ENCODE measurements around the gene DEAF1. TPM values are rescaled to one million over a fixed set of nuclear protein-coding genes. Genes with fewer than 3 reads are reported as not detected.

The DEAF1 gene
- total and polyA plus RNA-seq, 3 experiments from 2014 or later: 36.3 to 54.6 (median 52.1) TPM

GRCh38 chr11:662689-663274 lies 32.2 kb downstream of the DEAF1 start:
- Mint-ChIP-seq H3K27me3 (no peaks in the 10 kb centered on the region), H3K36me3 (peaks cover 0 to 54% (median 5%) of the 10 kb centered on the region in 3 donors), H3K27ac (no peak overlapping the region), H3K9me3 (no peaks in the 10 kb centered on the region), H3K4me3 (no peak overlapping the region), H3K4me1 (peaks cover 0 to 2% (median 0%) of the 10 kb centered on the region in 3 donors)
- no peaks in the 10 kb centered on the region for H3K4me1 ChIP-seq (ENCODE audit: insufficient read depth, low read length)
- H3K9me3 ChIP-seq (ENCODE audit: low read length): no peaks in the 10 kb centered on the region
- DNase-seq: peak in 3 of 5 donors; percentile 9 to 45 (median 12)
- H3K27ac ChIP-seq (ENCODE audit: low read depth, low read length): no peak overlapping the region
- no peaks in the 10 kb centered on the region for H3K27me3 ChIP-seq (ENCODE audit: insufficient read depth, low read length, poor library complexity, severe bottlenecking)
- CTCF ChIA-PET: interaction anchor here (0.7 to 1.2 kb wide), 5 partner anchors 59 to 108 kb away, joined by 3 to 5 read pairs (median 3); no protein-coding TSS in a partner anchor
- POLR2A ChIA-PET: no interaction called here
- H3K36me3 ChIP-seq (ENCODE audit: insufficient read depth, low read length): peaks cover 6% of the 10 kb centered on the region
- no peak overlapping the region for H3K4me3 ChIP-seq (ENCODE audit: low read length)

GRCh38 chr11:660681-661444 lies 34.2 kb downstream of the DEAF1 start:
- Histone ChIP-seq H3K4me1 (ENCODE audit: insufficient read depth, low read length) (no peaks in the 10 kb centered on the region), H3K4me3 (ENCODE audit: low read length) (no peak overlapping the region), H3K36me3 (ENCODE audit: insufficient read depth, low read length) (peaks cover 9% of the 10 kb centered on the region), H3K9me3 (ENCODE audit: low read length) (no peaks in the 10 kb centered on the region), H3K27ac (ENCODE audit: low read depth, low read length) (no peak overlapping the region), H3K27me3 (ENCODE audit: insufficient read depth, low read length, poor library complexity, severe bottlenecking) (no peaks in the 10 kb centered on the region)
- no peak overlapping the region for H3K4me3 Mint-ChIP-seq
- peaks cover 0 to 50% (median 3%) of the 10 kb centered on the region in 3 donors for H3K36me3 Mint-ChIP-seq
- DNase-seq: no peak
- ChIA-PET POLR2A (no interaction called here), CTCF (no interaction called here)
- H3K4me1 Mint-ChIP-seq: peaks cover 0 to 2% (median 0%) of the 10 kb centered on the region in 3 donors
- no peaks in the 10 kb centered on the region for H3K9me3 Mint-ChIP-seq
- no peaks in the 10 kb centered on the region for H3K27me3 Mint-ChIP-seq
- H3K27ac Mint-ChIP-seq: no peak overlapping the region

GRCh38 chr11:660281-660680 lies 34.7 kb downstream of the DEAF1 start:
- CTCF ChIA-PET: no interaction called here

GRCh38 chr11:659532-660085 lies 35.4 kb downstream of the DEAF1 start:
- Histone ChIP-seq H3K9me3 (ENCODE audit: low read length) (no peaks in the 10 kb centered on the region), H3K36me3 (ENCODE audit: insufficient read depth, low read length) (peaks cover 9% of the 10 kb centered on the region), H3K27ac (ENCODE audit: low read depth, low read length) (no peak overlapping the region), H3K4me3 (ENCODE audit: low read length) (no peak overlapping the region), H3K27me3 (ENCODE audit: insufficient read depth, low read length, poor library complexity, severe bottlenecking) (no peaks in the 10 kb centered on the region), H3K4me1 (ENCODE audit: insufficient read depth, low read length) (no peaks in the 10 kb centered on the region)
- DNase-seq: no peak
- peaks cover 0 to 49% (median 2%) of the 10 kb centered on the region in 3 donors for H3K36me3 Mint-ChIP-seq
- ChIA-PET POLR2A (no interaction called here), CTCF (no interaction called here)
- H3K9me3 Mint-ChIP-seq: no peaks in the 10 kb centered on the region
- no peaks in the 10 kb centered on the region for H3K27me3 Mint-ChIP-seq
- H3K4me1 Mint-ChIP-seq: peaks cover 0 to 2% (median 0%) of the 10 kb centered on the region in 3 donors
- no peak overlapping the region for H3K4me3 Mint-ChIP-seq
- peak overlapping the region in 1 of 8 donors; percentile 43 for H3K27ac Mint-ChIP-seq

More at GRCh38 chr11:660281-660680, 34.7 kb downstream of the DEAF1 start:
- peaks cover 9% of the 10 kb centered on the region for H3K36me3 ChIP-seq (ENCODE audit: insufficient read depth, low read length)
- no peaks in the 10 kb centered on the region for H3K9me3 ChIP-seq (ENCODE audit: low read length)
- no peaks in the 10 kb centered on the region for H3K4me1 ChIP-seq (ENCODE audit: insufficient read depth, low read length)
- Mint-ChIP-seq H3K27ac (no peak overlapping the region), H3K27me3 (no peaks in the 10 kb centered on the region), H3K36me3 (peaks cover 0 to 47% (median 2%) of the 10 kb centered on the region in 3 donors), H3K9me3 (no peaks in the 10 kb centered on the region), H3K4me1 (peaks cover 0 to 2% (median 0%) of the 10 kb centered on the region in 3 donors), H3K4me3 (no peak overlapping the region)
- H3K27ac ChIP-seq (ENCODE audit: low read depth, low read length): no peak overlapping the region
- DNase-seq: no peak
- no peak overlapping the region for H3K4me3 ChIP-seq (ENCODE audit: low read length)
- no peaks in the 10 kb centered on the region for H3K27me3 ChIP-seq (ENCODE audit: insufficient read depth, low read length, poor library complexity, severe bottlenecking)
- POLR2A ChIA-PET: no interaction called here

GRCh38 chr11:657691-658126 lies 37.3 kb downstream of the DEAF1 start:
- Mint-ChIP-seq H3K4me3 (no peak overlapping the region), H3K4me1 (no peaks in the 10 kb centered on the region), H3K27ac (no peak overlapping the region), H3K27me3 (no peaks in the 10 kb centered on the region), H3K36me3 (peaks cover 0 to 47% (median 2%) of the 10 kb centered on the region in 3 donors), H3K9me3 (no peaks in the 10 kb centered on the region)
- H3K4me3 ChIP-seq (ENCODE audit: low read length): no peak overlapping the region
- H3K9me3 ChIP-seq (ENCODE audit: low read length): no peaks in the 10 kb centered on the region
- no peak for DNase-seq
- no peaks in the 10 kb centered on the region for H3K27me3 ChIP-seq (ENCODE audit: insufficient read depth, low read length, poor library complexity, severe bottlenecking)
- no peaks in the 10 kb centered on the region for H3K4me1 ChIP-seq (ENCODE audit: insufficient read depth, low read length)
- POLR2A ChIA-PET: no interaction called here
- H3K36me3 ChIP-seq (ENCODE audit: insufficient read depth, low read length): peaks cover 4% of the 10 kb centered on the region
- H3K27ac ChIP-seq (ENCODE audit: low read depth, low read length): no peak overlapping the region
- CTCF ChIA-PET: interaction anchor here (1.6 kb wide), 1 partner anchor 68 kb away, joined by 3 read pairs; no protein-coding TSS in a partner anchor

GRCh38 chr11:656866-657265 lies 38.2 kb downstream of the DEAF1 start:
- Histone ChIP-seq H3K9me3 (ENCODE audit: low read length) (no peaks in the 10 kb centered on the region), H3K4me3 (ENCODE audit: low read length) (no peak overlapping the region), H3K4me1 (ENCODE audit: insufficient read depth, low read length) (no peaks in the 10 kb centered on the region), H3K27ac (ENCODE audit: low read depth, low read length) (no peak overlapping the region), H3K36me3 (ENCODE audit: insufficient read depth, low read length) (peaks cover 4% of the 10 kb centered on the region), H3K27me3 (ENCODE audit: insufficient read depth, low read length, poor library complexity, severe bottlenecking) (no peaks in the 10 kb centered on the region)
- no peaks in the 10 kb centered on the region for H3K9me3 Mint-ChIP-seq
- H3K27ac Mint-ChIP-seq: no peak overlapping the region
- peaks cover 0 to 47% (median 5%) of the 10 kb centered on the region in 3 donors for H3K36me3 Mint-ChIP-seq
- no peaks in the 10 kb centered on the region for H3K4me1 Mint-ChIP-seq
- CTCF ChIA-PET: interaction anchor here (1.6 kb wide), 1 partner anchor 69 kb away, joined by 3 read pairs; no protein-coding TSS in a partner anchor
- H3K27me3 Mint-ChIP-seq: no peaks in the 10 kb centered on the region
- POLR2A ChIA-PET: no interaction called here
- no peak overlapping the region for H3K4me3 Mint-ChIP-seq
- DNase-seq: no peak

GRCh38 chr11:656426-656825 lies 38.6 kb downstream of the DEAF1 start:
- Mint-ChIP-seq H3K36me3 (peaks cover 0 to 51% (median 5%) of the 10 kb centered on the region in 3 donors), H3K9me3 (no peaks in the 10 kb centered on the region), H3K4me3 (no peak overlapping the region), H3K27me3 (no peaks in the 10 kb centered on the region), H3K4me1 (no peaks in the 10 kb centered on the region), H3K27ac (no peak overlapping the region)
- H3K4me1 ChIP-seq (ENCODE audit: insufficient read depth, low read length): no peaks in the 10 kb centered on the region
- H3K27ac ChIP-seq (ENCODE audit: low read depth, low read length): no peak overlapping the region
- DNase-seq: no peak
- H3K9me3 ChIP-seq (ENCODE audit: low read length): no peaks in the 10 kb centered on the region
- no peaks in the 10 kb centered on the region for H3K27me3 ChIP-seq (ENCODE audit: insufficient read depth, low read length, poor library complexity, severe bottlenecking)
- H3K4me3 ChIP-seq (ENCODE audit: low read length): no peak overlapping the region
- ChIA-PET POLR2A (no interaction called here), CTCF (interaction anchor here (1.6 kb wide), 1 partner anchor 69 kb away, joined by 3 read pairs; no protein-coding TSS in a partner anchor)
- peaks cover 4% of the 10 kb centered on the region for H3K36me3 ChIP-seq (ENCODE audit: insufficient read depth, low read length)
